Ovary (tissue), 3 donors: ENCODE measurements around the gene PRXL2B.

Experiments
- EP300 ChIP-seq: sonication (generic); formaldehyde crosslinking; IDR thresholded peaks from one replicate; pipeline ENCODE4 v1.6.1; 2017; ENCODE audit warnings: antibody characterized with exemption
- POLR2A ChIP-seq: fragments of 450-650 bp; IDR thresholded peaks from one replicate; pipeline ENCODE4 v1.6.1; 2017; ENCODE audit warnings: antibody characterized with exemption, mild to moderate bottlenecking, moderate library complexity
- TF ChIP-seq, protein P1 (sequence below), 3 donors: fragments of 450-650 bp in 2 of 3; fragments of 200-600 bp in 1 of 3; IDR thresholded peaks; one replicate each; pipeline versions ENCODE4 v1.5.1 to v1.8.0; 2016 to 2022; ENCODE audit warnings: antibody characterized with exemption in 3 of 3, mild to moderate bottlenecking in 1 of 3
- donor health status: DM: no; HTN: no; CAD: no.

DNA sequence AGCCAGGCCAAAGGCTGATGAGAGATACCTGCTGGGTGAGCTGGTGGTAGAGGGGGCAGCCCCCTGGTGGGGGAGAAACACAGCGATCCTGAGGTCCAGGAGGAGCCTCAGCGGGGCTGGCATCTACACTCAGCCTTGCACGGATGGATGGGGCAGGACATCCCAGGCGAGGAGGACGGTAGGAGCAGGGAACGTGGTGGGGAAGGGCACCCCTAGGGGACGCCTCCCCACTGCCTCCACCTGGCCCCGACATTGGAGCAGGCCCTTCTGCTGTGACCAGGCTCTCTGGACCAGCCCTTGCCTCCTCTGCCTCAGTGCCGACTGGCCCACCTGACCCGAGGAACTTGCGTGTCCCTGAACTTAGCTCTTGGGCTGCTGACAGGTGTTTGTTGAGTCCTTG lies 52.6 kb downstream of the PRXL2B start:
- TF ChIP-seq, protein P1, sequence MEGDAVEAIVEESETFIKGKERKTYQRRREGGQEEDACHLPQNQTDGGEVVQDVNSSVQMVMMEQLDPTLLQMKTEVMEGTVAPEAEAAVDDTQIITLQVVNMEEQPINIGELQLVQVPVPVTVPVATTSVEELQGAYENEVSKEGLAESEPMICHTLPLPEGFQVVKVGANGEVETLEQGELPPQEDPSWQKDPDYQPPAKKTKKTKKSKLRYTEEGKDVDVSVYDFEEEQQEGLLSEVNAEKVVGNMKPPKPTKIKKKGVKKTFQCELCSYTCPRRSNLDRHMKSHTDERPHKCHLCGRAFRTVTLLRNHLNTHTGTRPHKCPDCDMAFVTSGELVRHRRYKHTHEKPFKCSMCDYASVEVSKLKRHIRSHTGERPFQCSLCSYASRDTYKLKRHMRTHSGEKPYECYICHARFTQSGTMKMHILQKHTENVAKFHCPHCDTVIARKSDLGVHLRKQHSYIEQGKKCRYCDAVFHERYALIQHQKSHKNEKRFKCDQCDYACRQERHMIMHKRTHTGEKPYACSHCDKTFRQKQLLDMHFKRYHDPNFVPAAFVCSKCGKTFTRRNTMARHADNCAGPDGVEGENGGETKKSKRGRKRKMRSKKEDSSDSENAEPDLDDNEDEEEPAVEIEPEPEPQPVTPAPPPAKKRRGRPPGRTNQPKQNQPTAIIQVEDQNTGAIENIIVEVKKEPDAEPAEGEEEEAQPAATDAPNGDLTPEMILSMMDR (IDR thresholded peaks at IDR 0.05) = no peak
- TF ChIP-seq POLR2A (no peak), EP300 (no peak)
